Transverse colon (tissue), 3 donors: Measurements from ENCODE around the gene ERP44.

Source experiments
- CTCF ChIP-seq, 5 experiments: fragments of 200-600 bp in 3 of 5; fragments of 450-650 bp in 2 of 5; sonication (generic) in 3 of 5; IDR thresholded peaks; 1 replicate in 2 of 5; 2 replicates in 3 of 5; pipeline ENCODE4 v1.5.1; 2016 to 2017; ENCODE audit warnings: antibody characterized with exemption in 5 of 5, inconsistent platforms in 3 of 5, mild to moderate bottlenecking in 2 of 5, moderate library complexity in 1 of 5
- EP300 ChIP-seq: sonication (generic); formaldehyde crosslinking; IDR thresholded peaks from one replicate; pipeline ENCODE4 v1.6.1; 2017; ENCODE audit warnings: antibody characterized with exemption, low read depth
- POLR2A ChIP-seq: fragments of 450-650 bp; IDR thresholded peaks from one replicate; pipeline ENCODE4 v1.6.1; 2016; ENCODE audit warnings: antibody characterized with exemption, mild to moderate bottlenecking, moderate library complexity

DNA sequence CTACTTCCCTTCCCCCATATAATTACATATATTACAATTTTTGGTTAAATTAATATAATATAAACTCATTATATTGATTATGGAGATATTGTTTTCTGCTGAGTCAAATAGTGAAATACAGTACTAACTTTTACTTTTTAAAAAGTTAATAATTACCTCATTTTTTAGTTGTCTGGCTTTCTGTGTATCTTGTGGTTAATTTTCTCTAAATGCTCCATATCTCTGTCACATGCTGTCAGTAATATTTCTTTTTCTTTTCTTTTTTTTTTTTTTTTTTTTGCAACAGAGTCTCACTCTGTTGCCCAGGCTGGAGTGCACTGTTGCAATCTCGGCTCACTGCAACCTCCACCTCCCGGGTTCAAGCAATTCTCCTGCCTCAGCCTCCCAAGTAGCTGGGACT is 169.1 kb downstream of the ERP44 start:
- TF ChIP-seq CTCF (IDR thresholded peaks at IDR 0.05): no peak
- TF ChIP-seq EP300: no peak
- no peak for TF ChIP-seq POLR2A
